ENCODE measurements around the gene CKB. TPM values are rescaled to one million over a fixed set of nuclear protein-coding genes. Genes with fewer than 3 reads are reported as not detected.

The CKB gene
- total and polyA plus RNA-seq, 2 donors (not counting 1 experiment from before 2014, with no cell fraction given): 3.1 to 4.7 TPM

GRCh38 chr14:103514596-103515421 is 7.8 kb downstream of the CKB start:
- no peak overlapping the region for H3K4me3 ChIP-seq (ENCODE audit: control extremely low read depth in 1 of 5, extremely low read depth in 1 of 5, insufficient read depth in 1 of 5, low read depth in 2 of 5, low read length in 4 of 5)
- Mint-ChIP-seq H3K4me1 (peaks cover 6% of the 10 kb centered on the region), H3K9me3 (ENCODE audit: insufficient read depth) (no peaks in the 10 kb centered on the region), H3K4me3 (no peak overlapping the region), H3K27me3 (no peaks in the 10 kb centered on the region), H3K27ac (no peak overlapping the region)
- no peak for ATAC-seq (ENCODE audit: low read depth)
- H3K27ac ChIP-seq (ENCODE audit: low read length in 2 of 2): no peak overlapping the region
- ChIA-PET POLR2A (interaction anchor here (0.7 kb wide), 1 partner anchor 600 kb away, joined by 4 read pairs; no protein-coding TSS in a partner anchor), CTCF (interaction anchor here (0.6 kb wide), 1 partner anchor 21 kb away, joined by 7 read pairs; no protein-coding TSS in a partner anchor)
- peaks cover 0 to 4% (median 0%) of the 10 kb centered on the region in 4 experiments for H3K27me3 ChIP-seq (replicated peaks in 1 of 4; ENCODE audit: control extremely low read depth in 1 of 4, control insufficient read depth in 3 of 4, insufficient read depth in 4 of 4, low read length in 3 of 4)
- peaks cover 0 to 3% of the 10 kb centered on the region in 2 experiments for H3K36me3 ChIP-seq (replicated peaks in 1 of 2; ENCODE audit: control extremely low read depth in 1 of 2, control insufficient read depth in 1 of 2, extremely low read depth in 1 of 2, insufficient read depth in 2 of 2, low read length in 1 of 2)
- H2AFZ ChIP-seq (ENCODE audit: insufficient read depth, low read depth, low read length, poor library complexity, severe bottlenecking): no peak overlapping the region
- H3K9ac ChIP-seq (ENCODE audit: low read length): no peak overlapping the region
- no peak overlapping the region for H3K4me2 ChIP-seq (replicated peaks; ENCODE audit: low read depth, low read length, poor library complexity, severe bottlenecking)
- peaks cover 11% of the 10 kb centered on the region for H4K20me1 ChIP-seq (ENCODE audit: control insufficient read depth, insufficient read depth, low read length, poor library complexity, severe bottlenecking)
- H3K79me2 ChIP-seq (ENCODE audit: control insufficient read depth, insufficient read depth, low read length): no peaks in the 10 kb centered on the region
- intact Hi-C loops (cut with micrococcal nuclease): no loop called here
- H3K9me3 ChIP-seq (ENCODE audit: control extremely low read depth in 1 of 3, control insufficient read depth in 2 of 3, insufficient read depth in 1 of 3, low read length in 2 of 3): peaks cover 0 to 4% (median 0%) of the 10 kb centered on the region in 3 donors
- peaks cover 4 to 9% of the 10 kb centered on the region in 2 donors for H3K4me1 ChIP-seq (ENCODE audit: control insufficient read depth in 2 of 2, insufficient read depth in 2 of 2, low read length in 2 of 2)
- TF ChIP-seq EZH2 (IDR thresholded peaks at IDR 0.05; ENCODE audit: borderline replicate concordance, insufficient read depth, low read depth, low read length, poor library complexity, severe bottlenecking): no peak
- TF ChIP-seq CTCF (IDR thresholded peaks at IDR 0.05): no peak
- WGBS (ENCODE audit: insufficient coverage): 98% methylated on average over 16 of the region's 18 CpGs
- DNase-seq: no peak
